Keratinocyte (primary cell): ENCODE data around the gene HLA-B. TPM values are rescaled to one million over a fixed set of nuclear protein-coding genes. Genes with fewer than 3 reads are reported as not detected.
A peak's percentile ranks its signal among the peaks of the same experiment; 100 is the strongest.
"Not testable (repeated sequence)": the region's sequence is repeated elsewhere in the genome, so short reads cannot be mapped to it uniquely, and the experiment has no call there.

ENCODE experiments used
- DNase-seq: peaks from one replicate; pipeline ENCODE4 v3.0.0-alpha.2; 2011; ENCODE audit warnings: low read depth, missing footprints, low spot score
- FAIRE-seq: peaks from 2 replicates; lab custom pipeline; 2011; peaks lifted over from hg19 to GRCh38; lab: Jason Lieb, UNC
- H2AFZ ChIP-seq: 2 replicates; pipeline ENCODE4 v1.6.0; 2012; ENCODE audit warnings: low read length, control low read depth, inconsistent platforms; ENCODE audit not compliant: control insufficient read depth
- H3K27ac ChIP-seq: 2 replicates; pipeline ENCODE4 v1.5.1; 2011; ENCODE audit warnings: low read length; ENCODE audit not compliant: control insufficient read depth, insufficient read depth
- H3K27me3 ChIP-seq: 3 replicates; pipeline ENCODE4 v1.6.0; 2011; ENCODE audit warnings: low read length; ENCODE audit not compliant: control insufficient read depth, insufficient read depth; ENCODE audit errors: extremely low read depth
- H3K36me3 ChIP-seq, 2 experiments: 2 replicates in 1 of 2; 3 replicates in 1 of 2; pipeline ENCODE4 v1.5.1; 2011; ENCODE audit warnings: low read length in 2 of 2, mild to moderate bottlenecking in 1 of 2; ENCODE audit not compliant: control insufficient read depth in 2 of 2, insufficient read depth in 2 of 2; ENCODE audit errors: extremely low read depth in 1 of 2
- H3K4me1 ChIP-seq: 3 replicates; pipeline ENCODE4 v1.5.1; 2011; ENCODE audit warnings: low read length; ENCODE audit not compliant: control insufficient read depth, insufficient read depth; ENCODE audit errors: extremely low read depth
- H3K4me2 ChIP-seq: 3 replicates; pipeline ENCODE4 v1.6.0; 2011; ENCODE audit warnings: low read depth, low read length; ENCODE audit not compliant: control insufficient read depth, insufficient read depth; ENCODE audit errors: extremely low read depth
- H3K4me3 ChIP-seq, 3 experiments: fragments of 200-600 bp in 1 of 3; sonication (generic) in 1 of 3; 2 replicates in 2 of 3; 3 replicates in 1 of 3; pipeline ENCODE4 v1.5.1; 2011 to 2016; ENCODE audit warnings: low read length in 3 of 3, mild to moderate bottlenecking in 3 of 3, control low read depth in 2 of 3, inconsistent platforms in 1 of 3, low read depth in 1 of 3, mixed read lengths in 1 of 3, mixed run types in 1 of 3, moderate library complexity in 1 of 3; ENCODE audit not compliant: control insufficient read depth in 2 of 3, insufficient read depth in 2 of 3; ENCODE audit errors: extremely low read depth in 1 of 3
- H3K79me2 ChIP-seq: 2 replicates; pipeline ENCODE4 v1.6.0; 2012; ENCODE audit warnings: low read length; ENCODE audit not compliant: control insufficient read depth, insufficient read depth
- H3K9ac ChIP-seq: 3 replicates; pipeline ENCODE4 v1.6.0; 2011; ENCODE audit warnings: low read length; ENCODE audit not compliant: control insufficient read depth, insufficient read depth; ENCODE audit errors: extremely low read depth
- H3K9me1 ChIP-seq: 3 replicates; pipeline ENCODE4 v1.6.0; 2011; ENCODE audit warnings: low read length; ENCODE audit not compliant: control insufficient read depth, insufficient read depth; ENCODE audit errors: extremely low read depth
- H3K9me3 ChIP-seq: 2 replicates; pipeline ENCODE4 v1.5.1; 2012; ENCODE audit warnings: low read depth, low read length; ENCODE audit not compliant: control insufficient read depth
- H4K20me1 ChIP-seq: 3 replicates; pipeline ENCODE4 v1.6.0; 2011; ENCODE audit warnings: low read length; ENCODE audit not compliant: control insufficient read depth, insufficient read depth; ENCODE audit errors: extremely low read depth
- EZH2 ChIP-seq: IDR thresholded peaks from one replicate; pipeline ENCODE4 v1.6.1; 2012; ENCODE audit warnings: inconsistent platforms, mild to moderate bottlenecking, low read length, moderate library complexity
- dilution Hi-C: fragments of 300-500 bp; cut with MboI; formaldehyde crosslinking; loops from one replicate; pipeline ENCODE4 v1.7.0; 2020; ENCODE audit warnings: low sequenced_read_pairs; ENCODE audit not compliant: extremely low pct_ligation_motif_present
- polyA plus RNA-seq, 5 experiments: library from polyadenylated mRNA; depleted of rRNA in 3 of 5; stranded (reverse) in 3 of 5; stranded (forward) in 1 of 5; unstranded in 1 of 5; fragments of >200 nt; gene quantifications; 1 replicate in 1 of 5; 2 replicates in 3 of 5; 3 replicates in 1 of 5; pipeline versions ENCODE4 v1.2.1 to v1.2.3, GENCODE V29; 2011 to 2012; ENCODE audit warnings: missing spikeins in 2 of 5, low read depth in 1 of 5, low replicate concordance in 1 of 5
- TF ChIP-seq, protein P1 (sequence below), 3 experiments: IDR thresholded peaks in 1 of 3; conservative IDR thresholded peaks in 1 of 3; optimal IDR thresholded peaks in 1 of 3; 2 replicates in 2 of 3; 3 replicates in 1 of 3; pipeline versions ENCODE3 to v1.5.1; 2011; ENCODE audit warnings: low read length in 3 of 3, mild to moderate bottlenecking in 3 of 3, moderate library complexity in 2 of 3, control low read depth in 1 of 3, inconsistent platforms in 1 of 3; ENCODE audit not compliant: insufficient read depth in 2 of 3; ENCODE audit errors: extremely low read depth in 1 of 3

HLA-B gene
- polyA plus RNA-seq, 1 donor (not counting 4 experiments of a cell fraction or from before 2014, with no cell fraction given): 265 TPM

DNA sequence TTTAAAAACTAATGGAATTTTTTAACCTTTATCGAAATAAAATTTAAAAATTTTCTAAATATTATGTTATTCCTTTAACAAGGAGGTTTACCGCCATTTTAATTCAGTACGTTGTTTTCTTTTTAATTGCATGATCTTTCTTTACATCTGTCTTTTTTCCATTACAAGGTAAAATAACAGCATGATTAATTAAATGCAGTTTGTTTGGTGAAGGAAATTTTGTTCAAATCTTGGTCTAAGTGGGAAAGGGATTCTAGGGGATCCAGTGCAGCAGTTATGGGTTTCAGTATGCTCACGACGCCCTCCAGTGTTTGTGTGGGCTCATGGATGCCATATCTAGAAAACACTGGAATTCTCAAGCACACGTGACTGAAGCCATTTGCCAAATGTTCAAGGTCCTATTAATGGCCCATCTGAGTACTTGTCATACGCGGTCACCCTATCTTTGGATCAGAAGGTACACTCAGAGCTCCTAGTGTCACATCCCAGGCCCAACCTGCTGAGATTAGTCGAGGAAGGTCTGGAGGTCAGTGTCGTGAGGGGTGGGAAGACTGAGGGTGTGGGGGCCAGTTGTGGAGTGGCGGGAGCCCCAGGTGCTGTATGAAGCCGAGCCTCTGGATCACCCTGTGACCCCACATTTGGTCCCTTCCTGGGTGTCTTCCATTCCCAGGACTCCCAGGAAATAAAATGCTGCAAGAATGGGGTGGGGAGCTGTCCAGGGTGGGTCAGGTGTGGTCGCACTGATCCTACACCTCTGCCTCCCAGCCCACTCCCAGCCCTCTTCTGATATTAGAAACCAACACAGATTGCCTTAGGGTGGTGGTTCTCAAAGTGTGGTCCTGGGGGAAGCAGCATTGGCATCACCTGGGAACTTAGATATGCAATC lies 32.2 kb upstream of the HLA-B start:
- H3K9me3 ChIP-seq, H3K4me2 ChIP-seq, H3K27ac ChIP-seq, H3K36me3 ChIP-seq, dilution Hi-C loops, H3K4me3 ChIP-seq, H3K79me2 ChIP-seq, H3K27me3 ChIP-seq, H2AFZ ChIP-seq, H3K9me1 ChIP-seq, H3K4me1 ChIP-seq, H3K9ac ChIP-seq, H4K20me1 ChIP-seq, DNase-seq: not testable (repeated sequence)
- peak; percentile 82 for FAIRE-seq

DNA sequence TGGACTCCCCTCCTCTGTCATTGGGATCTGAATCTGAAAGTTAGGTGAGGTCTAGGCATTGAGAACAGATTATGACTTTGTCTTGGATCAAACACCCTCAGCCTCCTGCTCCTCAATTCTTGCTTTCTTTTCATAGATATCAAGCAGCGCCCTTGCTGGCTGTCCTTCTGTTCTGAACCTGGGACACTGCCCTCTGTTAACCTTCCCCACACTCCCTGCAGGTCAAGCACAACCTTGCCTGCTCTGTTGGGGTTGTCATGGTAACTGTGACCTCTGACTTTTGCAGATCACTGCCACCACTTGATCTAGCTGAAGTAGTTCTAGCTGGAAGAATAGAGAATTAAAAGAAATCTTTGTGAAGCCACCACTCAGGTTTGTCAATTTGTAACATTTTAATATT lies 30.0 kb upstream of the HLA-B start:
- Histone ChIP-seq H3K4me2 (no peak overlapping the region), H4K20me1 (no peaks in the 10 kb centered on the region), H3K27me3 (peaks cover 4% of the 10 kb centered on the region), H3K9ac (no peak overlapping the region), H3K4me3 (no peak overlapping the region), H3K79me2 (no peaks in the 10 kb centered on the region), H3K27ac (no peak overlapping the region), H3K9me1 (no peaks in the 10 kb centered on the region), H2AFZ (no peak overlapping the region), H3K9me3 (no peaks in the 10 kb centered on the region), H3K36me3 (no peaks in the 10 kb centered on the region), H3K4me1 (peaks cover 3% of the 10 kb centered on the region)
- FAIRE-seq (no peak), DNase-seq (no peak)
- no peak for TF ChIP-seq EZH2
- TF ChIP-seq, protein P1, sequence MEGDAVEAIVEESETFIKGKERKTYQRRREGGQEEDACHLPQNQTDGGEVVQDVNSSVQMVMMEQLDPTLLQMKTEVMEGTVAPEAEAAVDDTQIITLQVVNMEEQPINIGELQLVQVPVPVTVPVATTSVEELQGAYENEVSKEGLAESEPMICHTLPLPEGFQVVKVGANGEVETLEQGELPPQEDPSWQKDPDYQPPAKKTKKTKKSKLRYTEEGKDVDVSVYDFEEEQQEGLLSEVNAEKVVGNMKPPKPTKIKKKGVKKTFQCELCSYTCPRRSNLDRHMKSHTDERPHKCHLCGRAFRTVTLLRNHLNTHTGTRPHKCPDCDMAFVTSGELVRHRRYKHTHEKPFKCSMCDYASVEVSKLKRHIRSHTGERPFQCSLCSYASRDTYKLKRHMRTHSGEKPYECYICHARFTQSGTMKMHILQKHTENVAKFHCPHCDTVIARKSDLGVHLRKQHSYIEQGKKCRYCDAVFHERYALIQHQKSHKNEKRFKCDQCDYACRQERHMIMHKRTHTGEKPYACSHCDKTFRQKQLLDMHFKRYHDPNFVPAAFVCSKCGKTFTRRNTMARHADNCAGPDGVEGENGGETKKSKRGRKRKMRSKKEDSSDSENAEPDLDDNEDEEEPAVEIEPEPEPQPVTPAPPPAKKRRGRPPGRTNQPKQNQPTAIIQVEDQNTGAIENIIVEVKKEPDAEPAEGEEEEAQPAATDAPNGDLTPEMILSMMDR (optimal IDR thresholded peaks at IDR 0.05 in 1 of 3, IDR thresholded peaks at IDR 0.05 in 1 of 3, conservative IDR thresholded peaks at IDR 0.05 in 1 of 3; ENCODE audit: extremely low read depth in 1 of 3, insufficient read depth in 2 of 3, low read length in 3 of 3): no peak
- dilution Hi-C loops: no loop called here
